Testis (tissue), 3 donors: Measurements from ENCODE around the gene SARDH. TPM values are rescaled to one million over a fixed set of nuclear protein-coding genes. Genes with fewer than 3 reads are reported as not detected.

Source experiments
- DNase-seq: peaks from one replicate; pipeline ENCODE4 v3.0.0-alpha.2; 2019
- H3K27ac ChIP-seq, 2 donors: fragments of 200-600 bp; sonication (generic); one replicate each; pipeline ENCODE4 v1.5.1; 2019
- H3K27me3 ChIP-seq: fragments of 200-600 bp; sonication (generic); one replicate; pipeline ENCODE4 v1.5.1; 2019
- H3K36me3 ChIP-seq: fragments of 200-600 bp; sonication (generic); one replicate; pipeline ENCODE4 v1.5.1; 2017; ENCODE audit warnings: low read depth; ENCODE audit errors: missing control alignments
- H3K4me1 ChIP-seq: fragments of 200-600 bp; sonication (generic); one replicate; pipeline ENCODE4 v1.5.1; 2019
- H3K4me3 ChIP-seq, 2 donors: fragments of 200-600 bp; sonication (generic); one replicate each; pipeline ENCODE4 v1.5.1; 2017 to 2019
- H3K9me3 ChIP-seq: fragments of 200-600 bp; sonication (generic); one replicate; pipeline ENCODE4 v1.5.1; 2017
- POLR2A ChIP-seq: fragments of 450-650 bp; IDR thresholded peaks from one replicate; pipeline ENCODE4 v1.6.1; 2017; ENCODE audit warnings: antibody characterized with exemption, mild to moderate bottlenecking, moderate library complexity
- WGBS, 2 donors: methylation state at CpG; one replicate each; pipeline ENCODE4 v1.1.5; 2018; 5-methylcytosine and 5-hydroxymethylcytosine counted together
- intact Hi-C: fragments of 100-400 bp; cut with DNase I; formaldehyde crosslinking; loops from one replicate; pipeline ENCODE4 v1.15.1; 2023; ENCODE audit warnings: low total_unique reads
- polyA plus RNA-seq: library from polyadenylated mRNA; stranded (reverse); fragments of 350-450 nt; fragmentation: Illumina TruSeq; extraction: RNeasy Lipid Tissue Mini Kit (QIAGEN cat#74804); gene quantifications from one replicate; pipeline ENCODE4 v1.2.3, GENCODE V29; 2014; ENCODE audit warnings: low read depth, low replicate concordance; ENCODE audit not compliant: insufficient read depth
- total RNA-seq, 2 donors: library from RNA; depleted of rRNA; stranded (reverse); fragments of >200 nt; gene quantifications; one replicate each; pipeline ENCODE4 v1.2.3, GENCODE V29; 2016
- TF ChIP-seq, protein P1 (sequence below), 3 experiments: fragments of 450-650 bp in 2 of 3; fragments of 200-600 bp in 1 of 3; sonication (generic) in 1 of 3; IDR thresholded peaks; one replicate each; pipeline ENCODE4 v1.5.1; 2016 to 2019; ENCODE audit warnings: antibody characterized with exemption in 3 of 3, mild to moderate bottlenecking in 2 of 3, moderate library complexity in 1 of 3

The SARDH gene
- total and polyA plus RNA-seq, 3 donors from 2014 or later = 2.6 to 7.2 (median 5.1) TPM

GRCh38 chr9:133640580-133641395 is 97.4 kb downstream of the SARDH start:
- TF ChIP-seq POLR2A = no peak
- TF ChIP-seq, protein P1, sequence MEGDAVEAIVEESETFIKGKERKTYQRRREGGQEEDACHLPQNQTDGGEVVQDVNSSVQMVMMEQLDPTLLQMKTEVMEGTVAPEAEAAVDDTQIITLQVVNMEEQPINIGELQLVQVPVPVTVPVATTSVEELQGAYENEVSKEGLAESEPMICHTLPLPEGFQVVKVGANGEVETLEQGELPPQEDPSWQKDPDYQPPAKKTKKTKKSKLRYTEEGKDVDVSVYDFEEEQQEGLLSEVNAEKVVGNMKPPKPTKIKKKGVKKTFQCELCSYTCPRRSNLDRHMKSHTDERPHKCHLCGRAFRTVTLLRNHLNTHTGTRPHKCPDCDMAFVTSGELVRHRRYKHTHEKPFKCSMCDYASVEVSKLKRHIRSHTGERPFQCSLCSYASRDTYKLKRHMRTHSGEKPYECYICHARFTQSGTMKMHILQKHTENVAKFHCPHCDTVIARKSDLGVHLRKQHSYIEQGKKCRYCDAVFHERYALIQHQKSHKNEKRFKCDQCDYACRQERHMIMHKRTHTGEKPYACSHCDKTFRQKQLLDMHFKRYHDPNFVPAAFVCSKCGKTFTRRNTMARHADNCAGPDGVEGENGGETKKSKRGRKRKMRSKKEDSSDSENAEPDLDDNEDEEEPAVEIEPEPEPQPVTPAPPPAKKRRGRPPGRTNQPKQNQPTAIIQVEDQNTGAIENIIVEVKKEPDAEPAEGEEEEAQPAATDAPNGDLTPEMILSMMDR (IDR thresholded peaks at IDR 0.05) = no peak

GRCh38 chr9:133640160-133640559 is 98.0 kb downstream of the SARDH start:
- no peak for DNase-seq
- H3K27ac ChIP-seq = no peak overlapping the region
- TF ChIP-seq, protein P1 (IDR thresholded peaks at IDR 0.05) = no peak
- no peak for TF ChIP-seq POLR2A
- no peaks in the 10 kb centered on the region for H3K9me3 ChIP-seq
- H3K36me3 ChIP-seq = no peaks in the 10 kb centered on the region
- 96 to 100% methylated on average over 1 to 7 of the region's 7 CpGs for WGBS, 2 donors
- intact Hi-C loops = no loop called here
- H3K4me3 ChIP-seq = no peak overlapping the region
- no peaks in the 10 kb centered on the region for H3K4me1 ChIP-seq
- H3K27me3 ChIP-seq = no peaks in the 10 kb centered on the region

More at GRCh38 chr9:133640580-133641395, 97.4 kb downstream of the SARDH start:
- Histone ChIP-seq H3K27ac (no peak overlapping the region), H3K9me3 (no peaks in the 10 kb centered on the region), H3K27me3 (no peaks in the 10 kb centered on the region), H3K4me3 (no peak overlapping the region), H3K4me1 (no peaks in the 10 kb centered on the region), H3K36me3 (no peaks in the 10 kb centered on the region)
- WGBS, 2 donors = 90 to 91% methylated on average over 13 of the region's 13 CpGs
- DNase-seq = no peak
- intact Hi-C loops = no loop called here

- H3K36me3 ChIP-seq = no peaks in the 10 kb centered on the region
- DNase-seq = no peak
- intact Hi-C loops = no loop called here
- H3K27me3 ChIP-seq = no peaks in the 10 kb centered on the region
- H3K9me3 ChIP-seq = no peaks in the 10 kb centered on the region
- peaks cover 1% of the 10 kb centered on the region for H3K4me1 ChIP-seq
- TF ChIP-seq, protein P1 (IDR thresholded peaks at IDR 0.05) = no peak
- no peak for TF ChIP-seq POLR2A
- 90 to 97% methylated on average over 2 to 8 of the region's 8 CpGs for WGBS, 2 donors
- no peak overlapping the region for H3K27ac ChIP-seq
- H3K4me3 ChIP-seq = no peak overlapping the region
Observed at GRCh38 chr9:133639613-133640012, 98.5 kb downstream of the SARDH start.

GRCh38 chr9:133638711-133639110 is 99.4 kb downstream of the SARDH start:
- DNase-seq = no peak
- H3K27ac ChIP-seq = no peak overlapping the region
- H3K4me1 ChIP-seq = peaks cover 5% of the 10 kb centered on the region
- no peaks in the 10 kb centered on the region for H3K27me3 ChIP-seq
- TF ChIP-seq, protein P1 (IDR thresholded peaks at IDR 0.05) = no peak
- TF ChIP-seq POLR2A = no peak
- intact Hi-C loops = no loop called here
- H3K9me3 ChIP-seq = no peaks in the 10 kb centered on the region
- H3K4me3 ChIP-seq = no peak overlapping the region
- H3K36me3 ChIP-seq = no peaks in the 10 kb centered on the region
- WGBS, 2 donors = 79 to 94% methylated on average over 4 to 8 of the region's 8 CpGs

DNA sequence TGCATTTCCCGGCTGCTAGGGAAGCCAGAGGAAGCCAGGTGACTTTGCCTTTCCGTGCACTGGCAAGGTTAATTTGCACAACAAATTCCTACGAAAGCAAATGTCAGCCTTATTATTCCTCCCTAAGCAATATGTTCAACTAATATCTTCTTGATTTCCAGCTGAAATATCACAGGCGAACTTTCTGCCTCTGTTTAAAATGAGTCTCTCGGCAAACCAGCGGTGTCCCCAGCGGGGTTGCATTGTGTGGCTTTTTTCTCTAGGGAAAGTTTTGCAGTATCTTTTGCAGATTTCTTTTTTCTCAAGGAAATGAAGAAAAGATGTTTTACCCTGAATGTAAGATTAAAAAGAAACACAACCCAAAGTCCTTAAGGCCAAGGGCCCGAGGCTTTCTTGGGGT is 100.1 kb downstream of the SARDH start:
- no peak overlapping the region for H3K27ac ChIP-seq
- no peaks in the 10 kb centered on the region for H3K9me3 ChIP-seq
- H3K36me3 ChIP-seq = no peaks in the 10 kb centered on the region
- H3K27me3 ChIP-seq = no peaks in the 10 kb centered on the region
- 68 to 80% methylated on average over 8 of the region's 8 CpGs for WGBS, 2 donors
- intact Hi-C loops = no loop called here
- no peak for DNase-seq
- peaks cover 5% of the 10 kb centered on the region for H3K4me1 ChIP-seq
- TF ChIP-seq, protein P1 (IDR thresholded peaks at IDR 0.05) = no peak
- no peak overlapping the region for H3K4me3 ChIP-seq
